Ascending aorta (tissue), 2 donors: ENCODE data around the gene NTHL1. TPM values are rescaled to one million over a fixed set of nuclear protein-coding genes. Genes with fewer than 3 reads are reported as not detected.
A peak's percentile ranks its signal among the peaks of the same experiment; 100 is the strongest.

ENCODE experiments used
- DNase-seq, 2 donors: peaks; one replicate each; pipeline ENCODE4 v3.0.0-alpha.2; 2019; ENCODE audit warnings: low spot score in 2 of 2
- H3K27ac ChIP-seq, 2 donors: fragments of 200-600 bp; sonication (generic); one replicate each; pipeline ENCODE4 v1.5.1; 2016 to 2017; ENCODE audit warnings: mild to moderate bottlenecking in 1 of 2
- H3K27me3 ChIP-seq: fragments of 200-600 bp; sonication (generic); one replicate; pipeline ENCODE4 v1.5.1; 2017
- H3K36me3 ChIP-seq, 2 donors: fragments of 200-600 bp; sonication (generic); one replicate each; pipeline ENCODE4 v1.5.1; 2016
- H3K4me1 ChIP-seq, 2 donors: fragments of 200-600 bp; sonication (generic); one replicate each; pipeline ENCODE4 v1.5.1; 2016 to 2017; ENCODE audit warnings: mild to moderate bottlenecking in 1 of 2
- H3K4me3 ChIP-seq, 2 donors: fragments of 200-600 bp; sonication (generic); one replicate each; pipeline ENCODE4 v1.5.1; 2016 to 2017; ENCODE audit warnings: mild to moderate bottlenecking in 1 of 2
- H3K9me3 ChIP-seq, 2 donors: fragments of 200-600 bp; sonication (generic); one replicate each; pipeline ENCODE4 v1.5.1; 2016
- intact Hi-C: fragments of 100-400 bp; cut with DNase I; formaldehyde crosslinking; loops from one replicate; pipeline ENCODE4 v1.15.1; 2023
- total RNA-seq: library from RNA; depleted of rRNA; stranded (reverse); fragments of >200 nt; gene quantifications from one replicate; pipeline ENCODE4 v1.1.0, GENCODE V29; 2016
- TF ChIP-seq, protein P1 (sequence below), 3 experiments: fragments of 200-600 bp in 2 of 3; fragments of 450-650 bp in 1 of 3; sonication (generic) in 2 of 3; IDR thresholded peaks; one replicate each; pipeline ENCODE4 v1.5.1; 2016 to 2019; ENCODE audit warnings: antibody characterized with exemption in 3 of 3, mild to moderate bottlenecking in 1 of 3, moderate library complexity in 1 of 3

NTHL1 gene
- total RNA-seq, 1 donor from 2014 or later, result 59.5 TPM

DNA sequence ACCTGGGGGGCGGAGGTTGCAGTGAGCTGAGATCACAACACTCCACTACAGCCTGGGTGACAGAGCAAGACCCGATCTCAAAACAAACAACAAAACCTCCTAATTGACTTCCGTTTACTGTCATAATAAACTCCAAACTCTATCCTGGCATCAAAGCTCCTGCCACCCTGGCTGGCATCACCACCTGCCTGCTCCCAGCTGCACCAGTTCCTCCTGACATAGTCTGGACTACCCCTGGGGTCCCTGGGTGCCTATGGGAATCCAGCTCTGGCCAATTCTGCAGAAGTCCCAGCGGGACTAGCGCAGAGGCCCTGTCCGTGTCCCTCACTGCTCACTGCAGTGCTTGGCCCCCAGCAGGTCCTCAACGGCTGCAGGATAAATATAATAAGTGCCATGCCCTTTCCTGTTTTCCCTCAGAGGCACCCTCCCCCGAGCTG lies 723 bp downstream of the NTHL1 start:
- peak overlapping the region in 1 of 2 donors; percentile 63 for H3K27ac ChIP-seq
- no peaks in the 10 kb centered on the region for H3K27me3 ChIP-seq
- no peaks in the 10 kb centered on the region for H3K9me3 ChIP-seq
- peaks cover 9 to 12% of the 10 kb centered on the region in 2 donors for H3K36me3 ChIP-seq
- TF ChIP-seq, protein P1, sequence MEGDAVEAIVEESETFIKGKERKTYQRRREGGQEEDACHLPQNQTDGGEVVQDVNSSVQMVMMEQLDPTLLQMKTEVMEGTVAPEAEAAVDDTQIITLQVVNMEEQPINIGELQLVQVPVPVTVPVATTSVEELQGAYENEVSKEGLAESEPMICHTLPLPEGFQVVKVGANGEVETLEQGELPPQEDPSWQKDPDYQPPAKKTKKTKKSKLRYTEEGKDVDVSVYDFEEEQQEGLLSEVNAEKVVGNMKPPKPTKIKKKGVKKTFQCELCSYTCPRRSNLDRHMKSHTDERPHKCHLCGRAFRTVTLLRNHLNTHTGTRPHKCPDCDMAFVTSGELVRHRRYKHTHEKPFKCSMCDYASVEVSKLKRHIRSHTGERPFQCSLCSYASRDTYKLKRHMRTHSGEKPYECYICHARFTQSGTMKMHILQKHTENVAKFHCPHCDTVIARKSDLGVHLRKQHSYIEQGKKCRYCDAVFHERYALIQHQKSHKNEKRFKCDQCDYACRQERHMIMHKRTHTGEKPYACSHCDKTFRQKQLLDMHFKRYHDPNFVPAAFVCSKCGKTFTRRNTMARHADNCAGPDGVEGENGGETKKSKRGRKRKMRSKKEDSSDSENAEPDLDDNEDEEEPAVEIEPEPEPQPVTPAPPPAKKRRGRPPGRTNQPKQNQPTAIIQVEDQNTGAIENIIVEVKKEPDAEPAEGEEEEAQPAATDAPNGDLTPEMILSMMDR (IDR thresholded peaks at IDR 0.05), result no peak
- intact Hi-C loops, result loop anchor here (1.0 kb wide), 2 partner anchors 12 to 24 kb away; no protein-coding TSS in a partner anchor
- H3K4me3 ChIP-seq, result peak overlapping the region; percentile 94 to 98
- peaks cover 4 to 20% of the 10 kb centered on the region in 2 donors for H3K4me1 ChIP-seq
- DNase-seq, result no peak

DNA sequence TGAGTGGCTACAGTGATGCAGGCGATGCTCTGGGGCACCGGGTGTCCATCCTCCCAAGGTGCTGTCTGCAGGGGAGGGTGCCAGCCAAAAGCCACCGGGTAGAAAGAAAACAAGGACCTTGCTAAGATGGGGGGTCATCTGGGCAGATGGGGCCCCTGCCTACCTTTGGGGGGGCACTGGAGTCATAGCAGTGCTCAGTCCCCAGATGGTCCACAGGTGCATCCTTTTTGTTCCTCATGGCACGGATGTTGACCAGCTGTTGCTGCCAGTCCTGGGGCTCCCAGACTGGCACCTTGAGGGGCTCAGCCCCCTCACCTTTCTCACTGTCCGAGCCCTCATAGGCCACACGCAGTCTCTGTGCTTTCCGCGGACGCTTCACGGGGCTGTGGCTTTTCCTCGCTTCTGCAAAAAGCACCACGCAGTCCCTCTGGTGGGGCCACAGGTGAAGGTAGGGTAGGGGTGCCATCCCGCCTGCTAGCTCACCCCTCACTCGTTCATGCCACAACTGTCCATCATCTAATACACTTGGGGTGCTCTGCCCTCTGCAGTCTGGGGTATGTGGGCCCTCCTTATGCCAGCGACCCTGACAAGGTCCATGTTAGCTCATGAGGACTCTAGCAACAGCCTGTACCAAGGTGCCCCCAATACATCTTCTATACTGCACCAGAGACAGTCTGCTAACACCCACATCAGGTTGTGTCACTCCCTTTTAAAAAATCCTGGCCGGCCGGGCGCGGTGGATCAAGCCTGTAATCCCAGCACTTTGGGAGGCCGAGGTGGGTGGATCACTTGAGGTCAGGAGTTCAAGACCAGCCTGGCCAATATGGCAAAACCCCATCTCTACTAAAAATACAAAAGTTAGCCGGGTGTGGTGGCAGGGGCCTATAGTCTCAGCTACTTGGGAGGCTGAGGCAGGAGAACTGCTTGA lies 1.4 kb downstream of the NTHL1 start:
- H3K27me3 ChIP-seq, result no peaks in the 10 kb centered on the region
- no peaks in the 10 kb centered on the region for H3K9me3 ChIP-seq
- TF ChIP-seq, protein P1 (IDR thresholded peaks at IDR 0.05), result no peak
- peaks cover 4 to 20% of the 10 kb centered on the region in 2 donors for H3K4me1 ChIP-seq
- no peak for DNase-seq
- H3K27ac ChIP-seq, result no peak overlapping the region
- intact Hi-C loops, result no loop called here
- peak overlapping the region in 1 of 2 donors; percentile 98 for H3K4me3 ChIP-seq
- peaks cover 4 to 5% of the 10 kb centered on the region in 2 donors for H3K36me3 ChIP-seq

DNA sequence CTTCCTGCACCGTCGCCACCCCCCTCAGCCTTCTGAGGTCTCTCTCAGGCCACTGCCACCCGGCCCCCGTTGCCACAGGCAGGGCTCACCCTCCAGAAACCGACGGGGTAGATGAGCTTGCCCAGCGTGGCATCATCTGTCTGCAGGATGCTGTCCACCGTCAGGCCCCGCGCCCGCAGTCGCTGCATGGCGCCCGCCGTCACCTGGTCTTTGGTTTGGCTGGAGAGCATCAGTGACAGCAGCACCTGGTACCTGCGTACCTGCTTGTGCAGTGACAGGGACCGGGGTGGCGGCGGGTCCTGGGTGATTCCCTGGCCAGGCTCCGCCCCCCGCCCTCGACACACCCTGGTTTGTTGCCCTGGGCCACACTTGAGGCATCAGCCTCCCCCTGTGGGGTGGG lies 3.1 kb downstream of the NTHL1 start:
- DNase-seq, result no peak
- Histone ChIP-seq H3K4me1 (peaks cover 4 to 20% of the 10 kb centered on the region in 2 donors), H3K27ac (no peak overlapping the region), H3K36me3 (no peaks in the 10 kb centered on the region), H3K4me3 (no peak overlapping the region), H3K27me3 (no peaks in the 10 kb centered on the region), H3K9me3 (no peaks in the 10 kb centered on the region)
- intact Hi-C loops, result no loop called here
- TF ChIP-seq, protein P1 (IDR thresholded peaks at IDR 0.05), result no peak

DNA sequence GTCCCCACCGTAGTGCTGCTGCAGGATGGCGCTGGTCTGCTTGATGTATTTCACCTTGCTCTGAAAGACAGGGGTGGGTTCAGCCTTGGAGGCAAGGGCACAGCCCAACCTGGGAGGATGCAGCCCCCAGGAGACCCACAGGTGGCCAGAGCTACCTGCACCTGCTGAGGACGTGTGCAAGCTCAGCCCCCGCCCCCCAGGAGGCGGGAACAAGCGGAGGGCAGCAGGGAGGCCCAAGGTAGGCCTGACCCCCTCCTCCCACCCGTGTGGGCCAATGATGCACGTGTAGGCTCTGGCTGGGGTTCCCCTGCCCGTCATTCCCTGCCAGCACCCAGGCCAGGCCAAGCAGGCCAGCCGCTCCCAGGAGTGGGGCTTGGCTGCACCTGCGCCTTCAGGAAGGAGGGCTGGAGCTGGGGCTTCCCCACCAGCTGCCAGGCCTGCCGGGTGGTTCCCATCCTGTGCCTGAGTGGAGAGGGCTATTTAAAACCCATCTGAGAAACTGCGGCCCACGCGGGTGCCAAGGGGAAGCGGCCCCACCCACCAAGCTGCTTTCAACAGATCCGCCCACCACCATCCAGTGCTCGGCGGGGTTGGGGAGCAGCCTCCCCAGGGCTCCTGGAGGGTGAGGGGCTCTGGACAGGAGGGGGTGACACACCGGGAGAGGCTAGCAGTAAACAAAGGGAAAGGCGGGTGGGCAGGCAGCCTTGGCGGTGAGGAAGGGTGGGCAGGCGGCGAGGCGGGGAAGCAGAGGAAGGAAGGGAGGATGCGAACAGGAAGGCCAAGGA lies 3.8 kb downstream of the NTHL1 start:
- no peaks in the 10 kb centered on the region for H3K9me3 ChIP-seq
- intact Hi-C loops, result no loop called here
- H3K27me3 ChIP-seq, result no peaks in the 10 kb centered on the region
- TF ChIP-seq, protein P1 (IDR thresholded peaks at IDR 0.05), result no peak
- DNase-seq, result no peak
- no peak overlapping the region for H3K27ac ChIP-seq
- peaks cover 4 to 17% of the 10 kb centered on the region in 2 donors for H3K4me1 ChIP-seq
- no peak overlapping the region for H3K4me3 ChIP-seq
- no peaks in the 10 kb centered on the region for H3K36me3 ChIP-seq

DNA sequence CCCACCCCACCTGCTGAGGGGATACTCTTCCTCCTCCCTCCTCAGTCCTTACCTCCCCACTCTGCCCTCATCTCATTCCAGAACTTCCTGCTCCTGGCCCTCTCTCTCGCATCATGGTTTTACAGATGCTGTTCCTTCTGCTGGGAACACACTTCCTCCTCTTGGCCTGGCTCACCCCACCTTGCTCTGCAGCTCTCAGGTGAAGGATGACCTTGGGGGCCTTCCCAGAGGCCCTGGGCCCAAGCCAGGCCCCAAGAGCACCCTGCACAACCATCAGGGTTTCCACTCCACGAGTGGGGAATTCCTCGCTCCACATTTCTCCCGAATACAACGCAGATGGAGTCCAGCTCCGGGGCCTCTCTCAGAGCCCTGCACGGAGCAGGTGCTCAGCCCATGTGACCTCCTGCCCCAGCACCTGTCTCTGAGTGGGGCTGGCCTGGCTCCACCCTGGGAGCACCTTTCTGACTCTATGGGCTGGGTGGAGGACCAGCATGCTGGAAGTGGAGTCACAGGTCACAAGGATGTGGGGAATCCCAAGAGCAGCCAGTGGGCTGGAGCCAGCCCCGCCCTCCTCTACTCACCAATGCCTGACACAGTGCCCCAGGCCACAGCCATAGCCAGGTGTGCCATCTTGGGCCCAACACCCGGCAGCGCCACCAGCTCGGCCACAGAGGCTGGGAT lies 4.5 kb downstream of the NTHL1 start:
- Histone ChIP-seq H3K36me3 (peaks cover under 1 to 4% of the 10 kb centered on the region in 2 donors), H3K4me3 (no peak overlapping the region), H3K27me3 (no peaks in the 10 kb centered on the region), H3K27ac (no peak overlapping the region), H3K9me3 (no peaks in the 10 kb centered on the region), H3K4me1 (peaks cover 4 to 13% of the 10 kb centered on the region in 2 donors)
- no peak for DNase-seq
- intact Hi-C loops, result no loop called here
- TF ChIP-seq, protein P1 (IDR thresholded peaks at IDR 0.05), result no peak
